ENCODE measurements around the gene TNFAIP3. TPM values are rescaled to one million over a fixed set of nuclear protein-coding genes. Genes with fewer than 3 reads are reported as not detected.

Gene TNFAIP3
- polyA plus RNA-seq, 4 donors: 10.8 to 30.6 (median 15.3) TPM

DNA sequence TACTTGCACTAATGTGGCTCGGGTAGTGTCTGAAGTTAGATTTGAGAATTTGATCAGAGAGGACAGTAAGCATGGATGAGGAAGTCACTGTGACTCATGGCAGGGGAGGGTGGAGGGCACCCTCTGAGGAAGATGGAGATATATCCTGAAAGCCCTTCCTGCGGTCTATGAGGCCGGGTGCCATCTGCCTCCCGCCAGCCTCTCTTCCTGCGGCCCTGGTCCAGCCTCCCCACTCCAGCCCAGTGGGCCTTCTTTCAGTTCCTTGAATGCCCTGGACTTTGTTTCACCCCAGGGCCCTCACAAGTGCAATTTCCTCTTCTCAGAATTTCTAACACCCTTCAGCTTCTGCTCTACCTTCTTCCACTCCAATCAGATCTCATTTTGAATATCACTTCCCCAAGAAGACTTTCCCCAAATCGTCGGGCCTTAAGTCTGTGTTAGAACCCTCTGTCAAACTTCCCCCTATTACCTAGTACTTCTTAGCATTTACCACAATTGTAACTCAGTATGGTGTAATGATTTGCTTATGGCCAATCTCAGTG, 20.2 kb upstream of the TNFAIP3 start:
- H3K27me3 ChIP-seq (ENCODE audit: control insufficient read depth in 3 of 3, insufficient read depth in 3 of 3, low read length in 3 of 3): no peaks in the 10 kb centered on the region
- H3K4me3 ChIP-seq (ENCODE audit: low read depth in 1 of 3, low read length in 3 of 3): no peak overlapping the region
- WGBS, 3 donors: 75 to 91% (median 75%) methylated on average over 7 of the region's 7 CpGs
- no peaks in the 10 kb centered on the region for H3K9me3 ChIP-seq (ENCODE audit: control insufficient read depth in 2 of 2, insufficient read depth in 1 of 2, low read depth in 1 of 2, low read length in 1 of 2)
- peak overlapping the region in 1 of 3 donors; percentile 18 for H3K27ac ChIP-seq (ENCODE audit: low read depth in 1 of 3, low read length in 2 of 3)
- H3K4me1 ChIP-seq (ENCODE audit: control insufficient read depth in 3 of 3, insufficient read depth in 2 of 3, low read depth in 1 of 3, low read length in 2 of 3): no peaks in the 10 kb centered on the region
- DNase-seq (no peak), FAIRE-seq (no peak)
- H3K36me3 ChIP-seq (ENCODE audit: control insufficient read depth in 3 of 3, insufficient read depth in 2 of 3, low read depth in 1 of 3, low read length in 3 of 3): no peaks in the 10 kb centered on the region

DNA sequence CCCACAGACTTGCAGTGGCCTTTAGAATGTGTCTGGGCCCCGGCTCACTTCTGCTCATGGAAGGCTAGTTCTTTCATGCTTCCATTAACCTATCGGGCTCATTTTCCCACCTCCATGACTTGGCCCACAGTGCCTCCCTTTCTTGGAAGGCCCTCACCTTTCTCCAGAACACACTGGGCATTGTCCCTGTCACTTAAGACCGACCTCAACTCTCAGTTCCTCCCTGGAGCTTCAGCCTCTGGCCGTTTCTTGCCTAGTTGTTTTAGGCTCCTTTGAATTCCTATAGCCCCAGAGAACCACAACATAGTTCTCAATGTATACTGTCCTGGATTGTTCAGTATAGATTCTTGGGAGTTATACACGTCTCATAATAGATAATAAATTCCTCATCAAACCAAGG, 19.3 kb upstream of the TNFAIP3 start:
- Histone ChIP-seq H3K27ac (ENCODE audit: low read depth in 1 of 3, low read length in 2 of 3) (no peak overlapping the region), H3K9me3 (ENCODE audit: control insufficient read depth in 2 of 2, insufficient read depth in 1 of 2, low read depth in 1 of 2, low read length in 1 of 2) (no peaks in the 10 kb centered on the region), H3K4me1 (ENCODE audit: control insufficient read depth in 3 of 3, insufficient read depth in 2 of 3, low read depth in 1 of 3, low read length in 2 of 3) (no peaks in the 10 kb centered on the region), H3K27me3 (ENCODE audit: control insufficient read depth in 3 of 3, insufficient read depth in 3 of 3, low read length in 3 of 3) (no peaks in the 10 kb centered on the region), H3K4me3 (ENCODE audit: low read depth in 1 of 3, low read length in 3 of 3) (no peak overlapping the region), H3K36me3 (ENCODE audit: control insufficient read depth in 3 of 3, insufficient read depth in 2 of 3, low read depth in 1 of 3, low read length in 3 of 3) (no peaks in the 10 kb centered on the region)
- FAIRE-seq (no peak), DNase-seq (no peak)
- 89 to 97% (median 89%) methylated on average over 5 of the region's 5 CpGs for whole genome bisulfite sequencing, 3 donors

DNA sequence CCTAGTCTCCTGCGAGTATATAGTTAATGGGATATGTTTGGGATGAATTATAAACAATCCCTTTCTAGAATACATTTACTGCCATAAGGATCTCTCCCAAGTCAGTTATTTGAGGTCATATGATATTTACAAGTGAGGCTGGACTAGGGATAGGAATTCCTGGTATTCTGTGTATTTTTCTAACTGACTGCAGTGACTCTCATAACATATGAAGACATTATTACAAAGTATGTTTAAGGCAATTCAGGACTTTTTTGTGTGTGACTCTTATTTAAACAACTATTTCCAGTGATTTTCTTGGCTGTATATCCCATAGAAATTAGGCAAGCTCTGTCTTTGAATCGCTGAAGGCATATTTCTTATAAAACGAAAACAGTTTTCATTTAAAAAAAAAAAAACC, 18.4 kb upstream of the TNFAIP3 start:
- FAIRE-seq: no peak
- peak overlapping the region in 1 of 3 donors; percentile 43 for H3K27ac ChIP-seq (ENCODE audit: low read depth in 1 of 3, low read length in 2 of 3)
- H3K27me3 ChIP-seq (ENCODE audit: control insufficient read depth in 3 of 3, insufficient read depth in 3 of 3, low read length in 3 of 3): no peaks in the 10 kb centered on the region
- H3K4me3 ChIP-seq (ENCODE audit: low read depth in 1 of 3, low read length in 3 of 3): no peak overlapping the region
- H3K4me1 ChIP-seq (ENCODE audit: control insufficient read depth in 3 of 3, insufficient read depth in 2 of 3, low read depth in 1 of 3, low read length in 2 of 3): no peaks in the 10 kb centered on the region
- no peak for DNase-seq
- H3K36me3 ChIP-seq (ENCODE audit: control insufficient read depth in 3 of 3, insufficient read depth in 2 of 3, low read depth in 1 of 3, low read length in 3 of 3): no peaks in the 10 kb centered on the region
- WGBS, 3 donors: 61 to 90% (median 88%) methylated on average over 3 of the region's 3 CpGs
- no peaks in the 10 kb centered on the region for H3K9me3 ChIP-seq (ENCODE audit: control insufficient read depth in 2 of 2, insufficient read depth in 1 of 2, low read depth in 1 of 2, low read length in 1 of 2)

DNA sequence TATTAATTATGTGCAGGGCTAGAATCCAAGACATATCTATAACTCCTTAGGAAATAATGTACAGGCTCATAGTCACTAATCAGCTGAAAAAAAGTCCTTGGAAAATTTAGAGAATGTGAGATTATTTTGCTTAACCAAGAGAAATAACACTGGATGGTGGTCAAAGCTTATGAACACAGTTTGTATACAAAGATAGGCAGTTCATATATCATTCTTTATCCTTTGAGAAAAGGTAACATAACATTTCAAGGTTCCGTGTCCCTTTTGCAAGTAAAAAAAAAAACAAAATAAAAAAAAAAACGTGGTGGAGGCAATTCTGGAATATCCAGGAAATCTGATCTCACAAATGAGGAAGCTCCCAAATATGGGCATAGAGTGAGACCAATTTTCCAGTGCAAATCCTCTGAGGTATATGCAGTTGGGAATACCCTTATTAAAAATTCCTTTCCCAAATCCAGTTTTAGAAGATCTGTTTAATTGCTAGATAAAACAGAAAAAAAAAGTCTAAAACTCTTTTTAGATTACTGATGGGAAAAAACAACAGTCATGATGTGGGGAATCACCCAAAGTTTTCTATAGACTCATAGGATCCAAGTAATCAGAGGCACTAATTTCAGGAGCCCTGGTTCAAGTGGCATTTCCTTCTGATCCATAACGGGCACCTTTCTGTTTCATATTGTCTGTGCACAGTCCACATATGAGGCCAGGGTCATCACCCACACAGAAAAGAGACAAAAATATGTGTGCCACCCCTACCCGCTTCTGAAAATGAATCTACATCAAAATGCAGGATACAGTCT, 17.7 kb upstream of the TNFAIP3 start:
- Histone ChIP-seq H3K27me3 (ENCODE audit: control insufficient read depth in 3 of 3, insufficient read depth in 3 of 3, low read length in 3 of 3) (no peaks in the 10 kb centered on the region), H3K4me3 (ENCODE audit: low read depth in 1 of 3, low read length in 3 of 3) (no peak overlapping the region), H3K36me3 (ENCODE audit: control insufficient read depth in 3 of 3, insufficient read depth in 2 of 3, low read depth in 1 of 3, low read length in 3 of 3) (no peaks in the 10 kb centered on the region), H3K27ac (ENCODE audit: low read depth in 1 of 3, low read length in 2 of 3) (peak overlapping the region in 1 of 3 donors; percentile 43), H3K4me1 (ENCODE audit: control insufficient read depth in 3 of 3, insufficient read depth in 2 of 3, low read depth in 1 of 3, low read length in 2 of 3) (no peaks in the 10 kb centered on the region), H3K9me3 (ENCODE audit: control insufficient read depth in 2 of 2, insufficient read depth in 1 of 2, low read depth in 1 of 2, low read length in 1 of 2) (no peaks in the 10 kb centered on the region)
- FAIRE-seq: no peak
- no peak for DNase-seq
- WGBS, 3 donors: 52 to 66% (median 62%) methylated on average over 4 of the region's 4 CpGs

DNA sequence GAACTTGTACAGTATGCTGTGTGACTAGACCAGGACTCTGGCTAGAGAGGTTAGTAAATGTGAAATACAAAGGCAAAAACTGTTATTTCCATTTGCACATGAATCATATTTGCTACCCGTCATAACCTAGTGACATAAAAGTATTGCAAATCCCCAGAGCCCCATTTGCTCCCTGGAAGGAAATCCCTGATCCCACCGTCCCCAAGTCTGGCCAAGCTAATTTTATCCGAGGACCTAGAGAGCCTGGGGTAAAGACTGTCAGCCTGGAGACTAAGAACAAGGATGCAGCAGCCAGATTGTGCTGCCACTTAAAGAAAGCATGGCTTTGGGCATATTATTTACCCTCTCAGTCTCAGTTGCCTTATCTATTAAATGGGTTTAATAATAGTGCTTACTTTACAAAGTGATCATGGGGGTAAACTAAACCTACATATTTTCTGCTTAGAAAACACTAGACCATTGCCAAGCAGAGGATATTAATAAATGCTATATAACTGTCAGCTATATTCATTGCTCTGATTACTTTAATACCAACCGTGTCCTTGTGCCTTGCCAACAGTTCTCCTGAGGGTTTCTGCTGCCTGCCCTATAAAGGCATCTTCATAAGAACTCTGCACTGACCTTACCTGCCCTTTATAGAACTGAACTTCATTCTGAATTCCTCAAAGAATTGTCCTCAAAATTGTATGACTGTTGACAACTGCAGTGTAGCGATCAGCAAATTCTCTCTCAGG, 16.9 kb upstream of the TNFAIP3 start:
- Histone ChIP-seq H3K4me1 (ENCODE audit: control insufficient read depth in 3 of 3, insufficient read depth in 2 of 3, low read depth in 1 of 3, low read length in 2 of 3) (no peaks in the 10 kb centered on the region), H3K27me3 (ENCODE audit: control insufficient read depth in 3 of 3, insufficient read depth in 3 of 3, low read length in 3 of 3) (no peaks in the 10 kb centered on the region), H3K27ac (ENCODE audit: low read depth in 1 of 3, low read length in 2 of 3) (no peak overlapping the region), H3K4me3 (ENCODE audit: low read depth in 1 of 3, low read length in 3 of 3) (no peak overlapping the region), H3K9me3 (ENCODE audit: control insufficient read depth in 2 of 2, insufficient read depth in 1 of 2, low read depth in 1 of 2, low read length in 1 of 2) (no peaks in the 10 kb centered on the region), H3K36me3 (ENCODE audit: control insufficient read depth in 3 of 3, insufficient read depth in 2 of 3, low read depth in 1 of 3, low read length in 3 of 3) (no peaks in the 10 kb centered on the region)
- FAIRE-seq: no peak
- DNase-seq: no peak
- WGBS, 3 donors: 72 to 91% (median 80%) methylated on average over 5 of the region's 5 CpGs

DNA sequence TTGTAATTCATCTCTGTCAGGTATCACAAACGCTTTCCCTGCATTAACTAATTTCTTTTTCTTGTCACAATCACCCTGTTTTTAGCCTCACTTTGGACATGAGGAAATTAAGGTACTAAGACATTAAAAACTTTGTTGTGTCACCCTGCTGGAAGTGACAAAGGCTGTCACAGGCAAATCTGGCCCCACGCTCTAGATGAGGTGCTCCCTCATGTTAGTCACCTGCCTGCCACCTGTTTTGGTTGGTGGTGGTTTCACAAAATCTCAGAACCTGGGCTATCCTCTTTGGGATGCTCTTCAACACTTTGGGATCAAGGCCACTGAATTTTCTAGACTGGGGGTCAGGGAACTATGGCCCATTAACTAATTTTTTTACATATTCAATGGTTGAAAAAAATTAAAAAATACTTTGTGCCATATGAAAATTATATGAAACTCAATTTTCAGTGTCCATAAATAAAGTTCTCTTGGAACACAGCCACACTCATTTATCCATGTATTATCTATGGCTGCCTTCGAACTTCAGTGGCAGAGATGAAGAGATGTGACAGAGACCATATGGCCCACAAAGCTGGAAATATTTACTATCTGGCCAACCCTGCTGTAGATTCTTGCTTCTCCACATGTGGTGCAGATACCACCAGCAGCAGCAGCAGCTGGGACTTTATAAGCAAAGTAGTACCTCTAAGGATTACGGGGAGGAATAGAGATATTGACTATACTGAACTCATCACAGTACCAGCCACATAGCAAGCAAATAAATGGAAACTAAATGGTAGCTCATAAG, 16.1 kb upstream of the TNFAIP3 start:
- Histone ChIP-seq H3K4me3 (ENCODE audit: low read depth in 1 of 3, low read length in 3 of 3) (no peak overlapping the region), H3K27me3 (ENCODE audit: control insufficient read depth in 3 of 3, insufficient read depth in 3 of 3, low read length in 3 of 3) (no peaks in the 10 kb centered on the region), H3K9me3 (ENCODE audit: control insufficient read depth in 2 of 2, insufficient read depth in 1 of 2, low read depth in 1 of 2, low read length in 1 of 2) (no peaks in the 10 kb centered on the region), H3K27ac (ENCODE audit: low read depth in 1 of 3, low read length in 2 of 3) (no peak overlapping the region), H3K36me3 (ENCODE audit: control insufficient read depth in 3 of 3, insufficient read depth in 2 of 3, low read depth in 1 of 3, low read length in 3 of 3) (no peaks in the 10 kb centered on the region), H3K4me1 (ENCODE audit: control insufficient read depth in 3 of 3, insufficient read depth in 2 of 3, low read depth in 1 of 3, low read length in 2 of 3) (no peaks in the 10 kb centered on the region)
- 79 to 89% (median 81%) methylated on average over 4 of the region's 4 CpGs for WGBS, 3 donors
- DNase-seq (no peak), FAIRE-seq (no peak)

DNA sequence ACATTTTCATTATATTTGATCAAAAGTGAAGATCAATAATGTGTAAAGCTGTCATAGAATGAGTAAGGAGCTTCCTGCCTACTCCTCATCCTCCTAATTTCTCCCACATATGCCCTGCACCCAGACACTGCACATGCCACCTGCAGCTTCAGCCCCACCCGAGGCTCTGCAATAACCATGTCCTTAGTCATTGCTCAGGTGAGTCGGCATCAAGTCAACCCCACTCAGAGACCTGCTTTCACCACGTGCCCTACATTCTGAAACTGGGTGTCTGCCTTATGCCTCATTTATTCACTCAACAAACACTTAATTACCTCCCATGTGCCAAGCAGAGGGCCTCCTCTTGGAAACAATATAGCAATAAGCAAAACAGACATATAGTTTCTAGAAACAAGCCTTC, 15.4 kb upstream of the TNFAIP3 start:
- Histone ChIP-seq H3K27me3 (ENCODE audit: control insufficient read depth in 3 of 3, insufficient read depth in 3 of 3, low read length in 3 of 3) (no peaks in the 10 kb centered on the region), H3K4me3 (ENCODE audit: low read depth in 1 of 3, low read length in 3 of 3) (no peak overlapping the region), H3K36me3 (ENCODE audit: control insufficient read depth in 3 of 3, insufficient read depth in 2 of 3, low read depth in 1 of 3, low read length in 3 of 3) (no peaks in the 10 kb centered on the region), H3K4me1 (ENCODE audit: control insufficient read depth in 3 of 3, insufficient read depth in 2 of 3, low read depth in 1 of 3, low read length in 2 of 3) (no peaks in the 10 kb centered on the region), H3K27ac (ENCODE audit: low read depth in 1 of 3, low read length in 2 of 3) (no peak overlapping the region), H3K9me3 (ENCODE audit: control insufficient read depth in 2 of 2, insufficient read depth in 1 of 2, low read depth in 1 of 2, low read length in 1 of 2) (no peaks in the 10 kb centered on the region)
- FAIRE-seq (no peak), DNase-seq (no peak)
- 26 to 65% (median 37%) methylated on average over 3 of the region's 3 CpGs for WGBS, 3 donors

DNA sequence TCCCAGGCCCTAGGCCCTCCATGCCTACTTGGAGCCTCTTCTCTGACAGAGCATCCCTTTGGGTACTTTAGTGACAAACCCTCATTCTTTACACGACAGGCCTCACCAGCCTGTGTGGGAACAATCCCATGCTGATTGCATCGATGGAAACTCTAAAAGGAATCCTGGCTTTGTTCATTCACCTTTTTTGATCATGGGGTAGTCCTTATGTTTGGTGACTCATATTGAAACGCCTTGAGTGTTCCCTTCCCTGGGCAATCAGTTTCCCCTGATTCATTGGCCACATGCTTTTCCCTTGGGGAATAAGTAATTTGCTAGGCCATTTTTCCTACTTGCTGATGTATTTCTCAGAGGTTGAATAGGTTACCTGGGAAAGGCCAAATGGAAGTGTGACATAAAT, 14.7 kb upstream of the TNFAIP3 start:
- H3K9me3 ChIP-seq (ENCODE audit: control insufficient read depth in 2 of 2, insufficient read depth in 1 of 2, low read depth in 1 of 2, low read length in 1 of 2): no peaks in the 10 kb centered on the region
- no peaks in the 10 kb centered on the region for H3K4me1 ChIP-seq (ENCODE audit: control insufficient read depth in 3 of 3, insufficient read depth in 2 of 3, low read depth in 1 of 3, low read length in 2 of 3)
- no peak overlapping the region for H3K27ac ChIP-seq (ENCODE audit: low read depth in 1 of 3, low read length in 2 of 3)
- peaks cover 0 to under 1% (median 0%) of the 10 kb centered on the region in 3 donors for H3K36me3 ChIP-seq (ENCODE audit: control insufficient read depth in 3 of 3, insufficient read depth in 2 of 3, low read depth in 1 of 3, low read length in 3 of 3)
- H3K4me3 ChIP-seq (ENCODE audit: low read depth in 1 of 3, low read length in 3 of 3): no peak overlapping the region
- WGBS, 3 donors: 78 to 89% (median 87%) methylated on average over 3 of the region's 3 CpGs
- DNase-seq: no peak
- FAIRE-seq: no peak
- H3K27me3 ChIP-seq (ENCODE audit: control insufficient read depth in 3 of 3, insufficient read depth in 3 of 3, low read length in 3 of 3): no peaks in the 10 kb centered on the region

All from small intestine (tissue), 7 donors.